Rectal smooth muscle tissue (tissue), 1 donor: Measurements from ENCODE around the gene SP1.
"Not testable (repeated sequence)": the region's sequence is repeated elsewhere in the genome, so short reads cannot be mapped to it uniquely, and the experiment has no call there.

Experiments
- H3K27ac ChIP-seq: one replicate; pipeline ENCODE4 v1.7.0; 2013; ENCODE audit warnings: low read depth, low read length, inconsistent platforms
- H3K27me3 ChIP-seq: one replicate; pipeline ENCODE4 v1.7.0; 2013; ENCODE audit warnings: low read length; ENCODE audit not compliant: control insufficient read depth, insufficient read depth
- H3K36me3 ChIP-seq: one replicate; pipeline ENCODE4 v1.7.0; 2013; ENCODE audit warnings: low read length; ENCODE audit not compliant: control insufficient read depth, insufficient read depth
- H3K4me1 ChIP-seq: one replicate; pipeline ENCODE4 v1.7.0; 2013; ENCODE audit warnings: low read length; ENCODE audit not compliant: control insufficient read depth, insufficient read depth
- H3K4me3 ChIP-seq: one replicate; pipeline ENCODE4 v1.7.0; 2013; ENCODE audit warnings: low read length
- H3K9ac ChIP-seq: one replicate; pipeline ENCODE4 v1.7.0; 2013; ENCODE audit warnings: low read length

SP1 gene

DNA sequence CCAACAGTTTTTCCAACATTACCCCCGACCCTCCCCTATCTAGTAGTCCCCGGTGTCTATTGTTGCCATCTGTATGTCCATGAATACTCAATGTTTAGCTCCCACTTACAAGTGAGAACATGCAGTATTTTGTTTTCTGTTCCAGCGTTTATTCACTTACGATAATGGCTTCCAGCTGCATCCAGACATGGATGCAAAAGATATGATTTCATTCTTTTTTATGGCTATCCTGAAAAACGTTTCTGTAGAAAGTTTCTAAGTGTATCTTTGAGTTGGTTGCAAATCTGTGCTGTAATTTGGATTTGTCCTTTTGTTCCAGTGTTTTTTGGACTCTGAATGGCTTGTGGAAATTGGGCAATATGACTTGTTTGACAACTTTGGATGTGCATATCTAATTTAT lies 11.7 kb downstream of the SP1 start:
- H3K4me1 ChIP-seq = peaks cover 24% of the 10 kb centered on the region
- no peak overlapping the region for H3K4me3 ChIP-seq
- no peaks in the 10 kb centered on the region for H3K36me3 ChIP-seq
- H3K9ac ChIP-seq = no peak overlapping the region
- no peaks in the 10 kb centered on the region for H3K27me3 ChIP-seq
- peak overlapping the region; percentile 33 for H3K27ac ChIP-seq

DNA sequence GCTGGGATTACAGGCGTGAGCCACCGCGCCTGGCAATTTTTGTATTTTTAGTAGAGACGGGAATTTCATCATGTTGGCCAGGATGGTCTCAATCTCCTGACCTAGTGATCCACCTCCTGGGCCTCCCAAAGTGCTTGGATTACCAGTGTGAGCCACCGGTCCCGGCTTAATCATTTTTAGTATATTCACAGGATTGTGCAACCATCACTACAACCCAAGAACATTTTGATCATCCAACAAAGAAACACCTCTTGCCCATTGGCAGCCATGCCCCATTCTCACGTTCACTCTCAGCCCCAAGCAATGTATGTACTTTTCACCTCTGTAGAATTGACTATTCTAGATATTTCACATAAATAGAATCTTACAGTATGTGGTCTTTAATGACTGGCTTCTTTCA lies 19.9 kb downstream of the SP1 start:
- no peak overlapping the region for H3K9ac ChIP-seq
- H3K27ac ChIP-seq = no peak overlapping the region
- H3K36me3 ChIP-seq = no peaks in the 10 kb centered on the region
- no peaks in the 10 kb centered on the region for H3K4me1 ChIP-seq
- no peak overlapping the region for H3K4me3 ChIP-seq
- H3K27me3 ChIP-seq = no peaks in the 10 kb centered on the region

DNA sequence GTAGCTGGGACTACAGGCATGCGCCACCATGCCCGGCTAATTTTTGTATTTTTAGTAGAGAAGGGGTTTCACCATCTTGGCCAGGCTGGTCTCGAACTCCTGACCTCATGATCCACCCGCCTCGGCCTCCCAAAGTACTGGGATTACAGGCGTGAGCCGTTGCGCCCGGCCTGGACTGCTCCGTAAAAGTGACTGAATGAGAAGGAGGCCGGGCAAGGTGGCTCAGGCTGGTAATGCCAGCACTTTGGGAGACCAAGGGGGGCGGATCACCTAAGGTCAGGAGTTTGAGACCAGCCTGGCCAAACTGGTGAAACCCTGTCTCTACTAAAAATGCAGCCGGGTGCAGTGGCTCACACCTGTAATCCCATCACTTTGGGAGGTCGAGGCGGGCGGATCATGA lies 22.4 kb downstream of the SP1 start:
- H3K4me3 ChIP-seq, H3K27me3 ChIP-seq, H3K9ac ChIP-seq, H3K36me3 ChIP-seq, H3K27ac ChIP-seq, H3K4me1 ChIP-seq: not testable (repeated sequence)

DNA sequence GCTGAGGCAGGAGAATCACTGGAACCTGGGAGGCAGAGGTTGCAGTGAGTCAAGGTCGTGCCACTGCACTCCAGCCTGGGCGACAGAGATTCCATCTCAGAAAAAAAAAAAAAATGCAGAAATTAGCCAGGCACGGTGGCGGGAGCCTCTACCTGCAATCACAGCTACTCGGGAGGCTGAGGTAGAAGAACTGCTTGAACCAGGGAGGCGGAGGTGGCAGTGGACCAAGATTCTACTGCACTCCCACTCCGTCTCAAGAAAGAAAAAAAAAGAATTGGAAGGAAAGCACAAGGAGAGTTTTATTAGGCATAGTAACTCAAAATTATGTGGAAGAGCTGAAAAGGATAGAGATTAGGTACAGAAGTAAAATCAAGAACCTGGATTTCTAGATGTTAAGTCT lies 22.9 kb downstream of the SP1 start:
- Histone ChIP-seq H3K36me3 (no peaks in the 10 kb centered on the region), H3K27me3 (no peaks in the 10 kb centered on the region), H3K4me3 (no peak overlapping the region), H3K27ac (no peak overlapping the region), H3K9ac (no peak overlapping the region), H3K4me1 (no peaks in the 10 kb centered on the region)

DNA sequence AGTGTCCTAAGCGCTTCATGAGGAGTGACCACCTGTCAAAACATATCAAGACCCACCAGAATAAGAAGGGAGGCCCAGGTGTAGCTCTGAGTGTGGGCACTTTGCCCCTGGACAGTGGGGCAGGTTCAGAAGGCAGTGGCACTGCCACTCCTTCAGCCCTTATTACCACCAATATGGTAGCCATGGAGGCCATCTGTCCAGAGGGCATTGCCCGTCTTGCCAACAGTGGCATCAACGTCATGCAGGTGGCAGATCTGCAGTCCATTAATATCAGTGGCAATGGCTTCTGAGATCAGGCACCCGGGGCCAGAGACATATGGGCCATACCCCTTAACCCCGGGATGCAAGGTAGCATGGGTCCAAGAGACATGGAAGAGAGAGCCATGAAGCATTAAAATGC lies 31.0 kb downstream of the SP1 start:
- H3K27ac ChIP-seq = no peak overlapping the region
- no peak overlapping the region for H3K9ac ChIP-seq
- peaks cover 24% of the 10 kb centered on the region for H3K4me1 ChIP-seq
- H3K4me3 ChIP-seq = no peak overlapping the region
- H3K27me3 ChIP-seq = no peaks in the 10 kb centered on the region
- H3K36me3 ChIP-seq = peaks cover 14% of the 10 kb centered on the region

DNA sequence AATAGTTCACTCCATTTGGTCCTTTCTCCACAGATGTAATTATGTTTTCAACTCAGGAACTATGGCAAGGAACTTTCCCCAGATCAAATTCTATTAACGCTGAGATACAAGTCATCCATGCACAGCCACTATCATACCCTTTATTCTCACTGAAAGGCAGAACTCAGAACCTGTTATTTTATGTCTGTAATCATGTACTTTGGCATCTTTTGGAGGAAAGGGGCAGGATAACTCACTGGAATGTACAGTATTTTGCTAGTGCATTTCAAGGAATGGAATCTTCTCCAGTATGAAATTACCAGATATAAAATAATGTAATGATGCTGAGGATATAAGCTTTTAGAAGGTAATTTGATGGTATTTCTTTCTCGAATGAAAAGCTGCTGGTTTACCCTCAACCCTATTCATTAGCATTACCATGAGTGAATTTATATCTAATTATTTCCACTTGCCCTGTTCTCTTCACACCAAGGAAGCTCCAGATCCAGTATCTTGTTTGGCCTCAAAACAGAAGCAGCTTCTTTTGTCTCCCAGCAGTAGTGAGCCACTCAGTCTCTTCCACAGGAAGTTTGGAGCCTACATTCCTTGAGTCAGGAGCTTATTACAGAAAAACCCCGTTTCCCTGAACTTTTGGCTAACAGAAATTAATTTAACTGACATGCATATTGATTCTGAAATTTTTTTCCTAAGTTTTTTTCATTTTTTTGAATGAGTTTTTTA lies 33.7 kb downstream of the SP1 start:
- no peak overlapping the region for H3K4me3 ChIP-seq
- peaks cover 14% of the 10 kb centered on the region for H3K36me3 ChIP-seq
- peak overlapping the region; percentile 53 for H3K27ac ChIP-seq
- H3K27me3 ChIP-seq = no peaks in the 10 kb centered on the region
- peaks cover 24% of the 10 kb centered on the region for H3K4me1 ChIP-seq
- no peak overlapping the region for H3K9ac ChIP-seq

DNA sequence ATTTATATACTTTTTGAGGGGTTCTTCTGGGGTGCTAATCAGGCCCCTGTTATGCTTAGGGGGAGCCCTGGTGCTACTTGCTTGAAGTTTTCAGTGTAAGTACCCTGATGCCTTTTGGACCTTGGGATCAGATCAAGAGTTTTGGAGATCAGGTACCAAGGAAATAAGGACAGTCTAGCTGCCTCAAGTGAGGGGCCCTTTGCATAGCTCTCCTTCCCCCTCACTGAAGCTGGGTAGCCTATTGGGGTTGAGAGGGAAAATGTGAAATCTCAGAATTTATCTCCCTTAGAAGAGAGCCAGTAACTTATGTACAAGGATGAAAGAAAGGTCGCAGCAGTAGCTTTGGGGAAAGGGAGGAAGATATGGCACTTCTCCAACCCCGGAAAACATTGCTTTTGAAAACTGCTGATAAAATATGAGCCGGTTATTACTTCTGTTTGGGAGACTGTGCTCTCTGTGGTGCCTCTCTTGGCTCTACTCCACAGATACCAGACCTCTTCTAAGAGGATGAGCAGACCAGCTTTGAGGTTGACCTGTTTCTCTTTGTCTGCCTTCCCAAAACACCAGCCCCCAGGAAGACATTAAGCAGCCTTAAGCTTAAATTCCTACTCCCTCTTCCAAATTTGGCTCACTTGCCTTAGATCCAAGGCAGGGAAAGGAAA lies 34.9 kb downstream of the SP1 start:
- H3K4me1 ChIP-seq = peaks cover 24% of the 10 kb centered on the region
- peaks cover 10% of the 10 kb centered on the region for H3K36me3 ChIP-seq
- H3K27me3 ChIP-seq = no peaks in the 10 kb centered on the region
- H3K9ac ChIP-seq = no peak overlapping the region
- peak overlapping the region; percentile 73 for H3K27ac ChIP-seq
- no peak overlapping the region for H3K4me3 ChIP-seq

DNA sequence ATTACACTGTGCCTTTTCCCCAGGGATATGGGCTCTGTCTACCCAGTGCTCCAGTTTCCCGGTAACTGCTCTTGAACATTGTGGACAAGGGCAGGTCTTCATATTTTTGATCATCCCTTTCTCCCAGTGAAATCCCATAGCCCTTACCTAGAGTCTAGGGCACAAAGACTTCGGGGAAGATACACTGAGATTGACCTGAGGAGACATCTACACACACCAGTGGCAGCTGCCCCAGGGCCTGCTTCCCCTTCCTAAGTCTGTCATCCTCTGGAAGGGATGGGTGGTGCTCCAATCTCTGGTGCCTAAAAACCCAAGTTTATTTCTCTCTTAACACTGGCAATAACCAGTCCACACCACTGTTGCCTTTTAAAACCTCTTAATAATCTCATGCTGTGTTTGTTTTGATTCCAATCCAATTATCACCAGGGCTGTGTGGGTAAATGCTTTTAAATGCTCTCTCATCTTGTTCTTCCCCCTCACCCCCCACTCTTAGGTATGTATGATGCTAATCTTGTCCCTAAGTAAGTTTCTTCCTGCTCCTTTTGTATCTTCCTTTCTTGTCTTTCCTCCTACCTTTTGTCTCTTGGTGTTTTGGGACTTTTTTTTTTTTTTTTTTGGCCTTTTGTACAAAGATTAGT lies 35.9 kb downstream of the SP1 start:
- not testable (repeated sequence) for H3K4me3 ChIP-seq, H3K9ac ChIP-seq, H3K36me3 ChIP-seq, H3K27me3 ChIP-seq
- H3K27ac ChIP-seq = peak overlapping the region; percentile 73
- H3K4me1 ChIP-seq = peaks cover 24% of the 10 kb centered on the region

DNA sequence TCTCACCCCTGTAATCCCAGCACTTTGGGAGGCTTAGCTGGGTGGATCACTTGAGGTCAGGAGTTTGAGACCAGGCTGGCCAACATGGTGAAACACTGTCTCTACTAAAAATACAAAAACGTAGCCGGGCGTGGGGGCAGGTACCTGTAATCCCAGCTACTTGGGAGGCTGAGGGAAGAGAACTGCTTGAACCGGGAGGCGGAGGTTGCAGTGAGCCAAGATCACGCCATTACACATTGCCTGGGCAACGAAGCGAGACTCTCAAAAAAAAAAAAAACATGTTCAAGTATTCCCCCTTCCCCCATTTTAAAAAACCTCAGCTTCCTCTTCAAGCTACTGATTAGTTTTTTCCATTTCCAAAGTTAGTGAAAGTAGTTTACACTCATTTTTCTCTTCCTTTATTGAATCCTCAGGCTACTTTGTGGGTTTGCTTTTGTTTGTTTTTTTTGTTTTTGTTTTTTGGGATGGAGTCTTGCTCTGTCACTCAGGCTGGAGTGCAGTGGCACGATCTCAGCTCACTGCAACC lies 37.4 kb downstream of the SP1 start:
- H3K9ac ChIP-seq, H3K36me3 ChIP-seq, H3K4me3 ChIP-seq, H3K27ac ChIP-seq, H3K27me3 ChIP-seq: not testable (repeated sequence)
- peaks cover 27% of the 10 kb centered on the region for H3K4me1 ChIP-seq

DNA sequence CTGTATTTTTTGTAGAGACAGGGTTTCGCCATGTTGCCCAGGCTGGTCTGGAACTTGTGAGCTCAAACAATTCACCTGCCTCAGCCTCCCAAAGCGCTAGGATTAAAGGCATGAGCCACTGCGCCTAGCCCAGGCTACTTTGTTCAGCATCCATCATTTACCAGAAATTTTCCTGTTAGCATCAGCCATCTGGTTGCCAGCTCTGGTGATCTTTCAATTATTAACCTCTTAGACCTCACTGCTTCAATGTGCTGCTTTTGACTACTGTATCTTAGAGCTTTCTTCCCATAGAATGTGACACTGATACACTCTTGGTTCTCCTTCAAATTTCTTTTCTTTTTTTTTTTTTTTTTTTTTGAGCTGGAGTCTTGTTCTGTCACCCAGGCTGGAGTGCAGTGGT lies 38.2 kb downstream of the SP1 start:
- Histone ChIP-seq H3K4me3 (no peak overlapping the region), H3K36me3 (no peaks in the 10 kb centered on the region), H3K27ac (no peak overlapping the region), H3K9ac (no peak overlapping the region), H3K4me1 (peaks cover 22% of the 10 kb centered on the region), H3K27me3 (no peaks in the 10 kb centered on the region)

DNA sequence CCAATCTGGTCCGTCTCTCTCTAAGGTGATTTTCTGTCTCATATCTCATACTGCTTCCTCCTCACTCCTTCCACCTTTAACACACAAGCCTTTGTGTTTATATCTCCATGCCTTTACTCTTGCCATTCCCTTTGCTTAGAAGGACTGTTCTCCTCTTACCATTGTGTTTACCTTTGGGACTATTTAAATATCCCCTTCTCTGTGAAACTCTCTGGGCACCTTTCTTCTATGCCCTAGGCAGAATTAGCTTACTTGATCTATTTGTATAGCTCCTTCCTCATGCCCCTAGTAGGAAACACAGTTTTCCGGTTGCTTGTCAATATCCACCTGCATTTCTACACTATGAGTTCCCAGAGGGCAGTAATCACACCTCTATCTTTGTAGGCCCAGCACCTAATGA lies 39.8 kb downstream of the SP1 start:
- Histone ChIP-seq H3K27me3 (no peaks in the 10 kb centered on the region), H3K4me3 (no peak overlapping the region), H3K27ac (no peak overlapping the region), H3K36me3 (no peaks in the 10 kb centered on the region), H3K4me1 (peaks cover 14% of the 10 kb centered on the region), H3K9ac (no peak overlapping the region)

DNA sequence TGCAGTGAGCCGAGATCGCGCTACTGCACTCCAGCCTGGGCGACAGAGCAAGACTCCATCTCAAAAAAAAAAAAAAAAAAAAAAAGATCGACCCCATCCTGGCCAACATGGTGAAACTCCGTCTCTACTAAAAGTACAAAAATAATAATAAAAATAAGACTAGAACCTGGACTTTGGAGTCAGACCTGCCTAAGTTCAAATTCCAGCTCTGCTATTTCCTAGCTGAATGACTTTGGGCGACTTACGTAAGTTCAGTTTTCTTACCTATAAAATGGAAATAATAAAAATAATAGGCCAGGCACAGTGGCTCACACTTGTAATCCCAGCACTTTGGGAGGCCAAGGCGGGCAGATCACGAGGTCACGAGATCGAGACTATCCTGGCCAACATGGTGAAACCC lies 42.3 kb downstream of the SP1 start:
- H3K27ac ChIP-seq, H3K27me3 ChIP-seq, H3K9ac ChIP-seq, H3K4me3 ChIP-seq, H3K4me1 ChIP-seq, H3K36me3 ChIP-seq: not testable (repeated sequence)
